RWPE1 (cell line): ENCODE measurements around the gene RETREG1.

Experiments used
- CTCF ChIA-PET: fragments of 350-600 bp; sonication (Branson Sonifier 250); formaldehyde crosslinking; extraction: SDS; loops from one replicate; lab custom pipeline; 2021; lab: Yijun Ruan, JAX
- POLR2A ChIA-PET: fragments of 400-600 bp; formaldehyde crosslinking; extraction: SDS; loops from one replicate; lab custom pipeline; 2020; ENCODE audit warnings: antibody characterized with exemption; ENCODE audit not compliant: low non-redundant PET; lab: Yijun Ruan, JAX
- DNase-seq: peaks from one replicate; pipeline ENCODE4 v3.0.0; 2012; ENCODE audit warnings: low spot score
- H3K27ac ChIP-seq: fragments of 450-650 bp; 2 replicates; pipeline ENCODE4 v1.5.1; 2017
- CTCF ChIP-seq: fragments of 450-650 bp; conservative IDR thresholded peaks from 2 replicates; pipeline ENCODE4 v1.5.1; 2017; ENCODE audit warnings: low read depth, mild to moderate bottlenecking

The RETREG1 gene

GRCh38 chr5:16572289-16573015, 44.3 kb downstream of the RETREG1 start:
- no peak for TF ChIP-seq CTCF
- POLR2A ChIA-PET = no interaction called here
- CTCF ChIA-PET = interaction anchor here (0.6 kb wide), 1 partner anchor 618 kb away, joined by 6 read pairs; no protein-coding TSS in a partner anchor
- DNase-seq = no peak
- no peak overlapping the region for H3K27ac ChIP-seq

- no peak overlapping the region for H3K27ac ChIP-seq
- ChIA-PET CTCF (no interaction called here), POLR2A (no interaction called here)
- no peak for TF ChIP-seq CTCF
- no peak for DNase-seq
These were observed 45.8 kb downstream of the RETREG1 start for GRCh38 chr5:16571016-16571415.

GRCh38 chr5:16570121-16570815, 46.5 kb downstream of the RETREG1 start:
- H3K27ac ChIP-seq = no peak overlapping the region
- no peak for TF ChIP-seq CTCF
- ChIA-PET POLR2A (no interaction called here), CTCF (interaction anchor here (0.9 kb wide), 1 partner anchor 18 kb away, joined by 3 read pairs; no protein-coding TSS in a partner anchor)
- DNase-seq = peak; percentile 15

- peak; percentile 62 for DNase-seq
- no peak overlapping the region for H3K27ac ChIP-seq
- ChIA-PET CTCF (interaction anchor here (0.6 kb wide), 1 partner anchor 809 kb away, joined by 4 read pairs; no protein-coding TSS in a partner anchor), POLR2A (no interaction called here)
- TF ChIP-seq CTCF = no peak
These were observed 47.8 kb downstream of the RETREG1 start for GRCh38 chr5:16568875-16569580.

- H3K27ac ChIP-seq = no peak overlapping the region
- CTCF ChIA-PET = interaction anchor here (0.6 to 1.0 kb wide), 3 partner anchors 10 to 52 kb away, joined by 3 to 9 read pairs (median 4); no protein-coding TSS in a partner anchor
- POLR2A ChIA-PET = no interaction called here
- DNase-seq = no peak
- TF ChIP-seq CTCF = no peak
These were observed 49.4 kb downstream of the RETREG1 start for GRCh38 chr5:16567365-16567764.

- TF ChIP-seq CTCF = no peak
- POLR2A ChIA-PET = no interaction called here
- H3K27ac ChIP-seq = no peak overlapping the region
- DNase-seq = no peak
- CTCF ChIA-PET = no interaction called here
These were observed 51.7 kb downstream of the RETREG1 start for GRCh38 chr5:16565118-16565517.
